GM19238 (cell line): ENCODE data around the gene ALDH1A3.

Source experiments
- DNase-seq: peaks from one replicate; pipeline ENCODE4 v3.0.0; 2011; ENCODE audit warnings: low spot score; ENCODE audit not compliant: insufficient read length

ALDH1A3 gene

DNA sequence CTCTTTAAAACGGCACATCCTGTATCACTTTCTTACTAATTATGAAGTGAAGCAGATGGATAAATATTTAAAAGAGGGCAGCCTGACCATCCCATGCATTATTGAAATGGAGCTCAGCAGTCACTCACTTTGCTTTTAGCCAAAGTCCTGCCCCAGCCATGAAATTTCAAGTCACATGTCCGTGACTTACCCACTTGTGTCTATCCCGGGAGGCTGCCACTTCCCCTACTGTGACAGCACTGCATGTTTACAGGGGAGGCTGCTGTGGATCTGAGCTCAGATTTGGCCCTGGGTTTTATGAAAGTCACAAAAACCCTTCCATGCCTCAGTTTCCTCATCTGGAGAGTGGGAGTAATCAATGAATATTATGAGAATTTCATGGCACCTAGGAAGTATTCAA, 21.7 kb downstream of the ALDH1A3 start:
- DNase-seq: no peak

GRCh38 chr15:100901702-100902435, 22.2 kb downstream of the ALDH1A3 start:
- DNase-seq: no peak

- no peak for DNase-seq
Measured at GRCh38 chr15:100902436-100903167, 23.0 kb downstream of the ALDH1A3 start.

DNA sequence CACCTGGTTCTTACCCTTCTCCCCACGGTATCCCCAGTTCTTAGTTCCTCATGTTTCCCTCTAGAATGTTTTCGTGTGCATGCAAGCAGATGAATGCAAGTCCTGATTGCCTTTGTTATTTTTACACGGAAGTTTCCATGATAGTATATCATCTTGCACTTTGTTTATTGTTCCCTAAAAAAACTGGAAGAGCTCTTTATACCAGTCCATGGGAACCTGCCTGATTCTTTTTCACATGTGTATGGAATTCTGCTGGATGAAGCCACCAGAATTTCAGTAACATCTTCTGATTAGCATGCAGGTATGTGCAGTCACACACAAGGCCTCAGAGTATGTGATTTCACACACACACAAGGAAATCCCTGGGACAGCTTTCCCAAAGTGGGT, 23.5 kb downstream of the ALDH1A3 start:
- no peak for DNase-seq

DNA sequence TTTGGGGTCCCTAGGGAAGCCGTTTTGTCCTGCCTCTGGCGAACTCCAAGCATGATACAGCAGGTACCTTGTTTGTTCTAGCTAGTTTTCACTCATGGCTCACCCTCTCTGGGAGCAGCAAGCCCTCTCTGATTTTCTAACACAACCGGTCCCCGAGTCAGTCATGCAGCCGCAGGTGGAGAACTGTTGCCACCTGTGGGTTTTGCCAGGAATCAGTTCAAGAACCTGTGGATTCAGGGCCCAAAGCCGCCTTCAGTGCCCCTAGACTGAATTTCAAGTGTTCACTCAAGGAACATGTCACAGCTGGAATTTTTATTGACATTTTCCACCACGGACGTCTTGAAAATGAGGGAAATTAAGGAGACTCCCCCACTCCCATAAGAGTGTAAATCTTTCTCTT, 26.2 kb downstream of the ALDH1A3 start:
- DNase-seq: no peak

GRCh38 chr15:100908466-100908865, 28.8 kb downstream of the ALDH1A3 start:
- no peak for DNase-seq

- no peak for DNase-seq
Measured at GRCh38 chr15:100909565-100909964, 29.9 kb downstream of the ALDH1A3 start.

GRCh38 chr15:100909989-100910955, 30.6 kb downstream of the ALDH1A3 start:
- no peak for DNase-seq

DNA sequence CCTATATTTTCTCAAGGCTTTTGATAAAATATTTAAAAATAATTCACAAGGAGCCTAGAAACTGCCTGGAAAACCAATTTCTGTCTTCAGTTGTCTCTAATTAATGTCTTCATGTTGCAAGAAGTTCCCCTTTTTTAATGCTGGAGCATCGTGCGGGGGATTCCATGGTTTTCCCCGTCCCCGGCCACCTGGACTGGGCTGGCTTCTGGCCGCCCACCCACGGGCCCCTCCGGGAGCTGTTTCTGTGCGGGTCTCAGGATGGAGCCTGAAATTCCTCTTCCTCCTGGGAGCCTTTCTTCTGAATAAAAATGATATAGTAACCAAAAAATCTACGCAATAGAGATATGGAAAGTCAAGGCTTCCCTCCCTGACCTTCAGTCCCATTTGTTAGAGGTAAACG, 31.5 kb downstream of the ALDH1A3 start:
- DNase-seq: no peak

GRCh38 chr15:100913961-100914360, 34.3 kb downstream of the ALDH1A3 start:
- DNase-seq: no peak

DNA sequence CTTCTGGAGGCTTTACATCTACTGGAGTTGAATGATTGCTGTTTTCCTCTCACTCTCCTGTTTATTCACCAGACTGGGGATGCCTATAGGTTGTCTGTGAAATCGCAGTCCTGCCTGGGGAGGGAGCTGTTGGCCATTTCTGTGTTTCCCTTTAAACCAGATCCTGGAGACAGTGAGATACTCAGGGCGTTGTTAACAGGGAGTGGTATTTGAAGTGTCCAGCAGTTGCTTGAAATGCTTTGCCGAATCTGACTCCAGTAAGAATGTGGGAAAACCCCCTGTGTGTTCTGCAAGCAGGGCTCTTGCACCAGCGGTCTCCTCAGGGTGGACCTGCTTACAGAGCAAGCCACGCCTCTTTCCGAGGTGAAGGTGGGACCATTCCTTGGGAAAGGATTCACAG, 35.2 kb downstream of the ALDH1A3 start:
- no peak for DNase-seq

DNA sequence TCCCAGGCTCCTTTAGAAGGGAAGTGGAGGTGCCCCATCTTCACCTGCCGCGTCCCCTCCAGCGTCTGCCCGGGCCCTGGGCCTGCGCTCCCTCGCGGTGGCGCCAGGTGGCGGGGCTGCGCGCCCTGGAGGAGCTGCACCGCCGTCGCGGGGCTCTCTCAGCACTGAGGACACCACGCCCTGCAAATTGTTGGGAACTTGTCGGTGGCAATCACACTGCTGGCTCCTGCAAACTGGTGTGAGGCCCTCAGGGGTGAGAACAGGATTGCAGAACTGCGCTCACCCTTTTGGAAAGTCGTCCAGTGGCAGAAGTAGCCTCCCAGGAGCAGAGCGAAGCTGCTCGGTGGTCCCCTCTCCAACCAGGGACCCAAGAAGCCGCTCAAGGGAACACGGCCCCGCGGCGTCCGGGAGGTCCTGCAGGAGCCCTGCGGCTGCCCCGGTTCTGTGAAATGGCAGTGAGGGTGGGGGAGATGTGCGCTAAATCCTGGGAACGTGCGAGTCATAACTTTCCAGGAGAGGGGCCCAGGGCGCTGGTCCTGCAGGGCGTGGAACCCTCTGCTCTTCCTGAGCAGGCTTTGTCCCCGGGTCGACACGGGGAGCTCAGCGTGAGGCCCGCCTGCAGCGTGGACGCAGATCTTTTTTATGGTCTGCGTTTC, 38.5 kb downstream of the ALDH1A3 start:
- DNase-seq: peak; percentile 88

DNA sequence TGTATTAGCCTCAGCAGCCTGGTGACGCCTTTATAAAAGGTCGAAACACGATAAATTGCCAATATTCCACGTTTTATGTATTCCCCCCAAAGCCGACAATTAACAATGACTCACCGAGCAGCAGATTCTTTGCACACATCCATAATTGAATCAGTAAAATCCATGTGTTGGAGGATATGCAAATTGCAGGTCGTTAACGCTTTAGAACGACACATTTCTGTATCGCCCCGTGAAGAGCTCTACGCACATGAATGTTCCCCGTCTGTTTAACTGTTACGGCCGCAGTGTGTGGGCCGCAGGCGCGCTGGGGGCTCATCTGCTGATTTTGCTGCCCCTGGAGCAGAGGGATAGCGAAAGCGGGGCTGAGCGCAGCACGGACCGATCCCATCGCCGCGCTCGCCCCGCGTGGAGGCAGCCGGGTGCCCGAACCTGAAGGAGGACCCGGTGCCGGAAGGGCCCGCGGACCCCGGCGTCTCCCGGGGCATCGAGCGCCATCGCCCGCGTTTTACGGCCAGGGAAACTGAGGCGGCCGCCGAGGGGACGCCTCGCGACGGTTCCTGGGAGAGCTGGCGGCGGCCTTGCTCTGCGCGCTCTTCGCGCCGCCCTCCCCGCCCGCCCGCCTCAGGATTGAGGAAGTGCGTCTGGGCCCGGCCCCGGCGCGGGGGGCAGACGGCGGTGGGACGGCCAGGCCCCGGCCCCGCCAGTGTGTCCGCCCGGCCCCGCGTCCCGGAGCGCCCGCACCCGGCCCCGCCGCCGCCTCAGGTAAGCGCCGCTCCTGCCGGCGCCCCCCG, 39.3 kb downstream of the ALDH1A3 start, which contains the start of gene LRRK1:
LRRK1 (plus strand) TSS at position 668 of the 791 bp plus-strand sequence. CDS start 5,276 bp downstream, outside the sequence.
- no peak for DNase-seq

DNA sequence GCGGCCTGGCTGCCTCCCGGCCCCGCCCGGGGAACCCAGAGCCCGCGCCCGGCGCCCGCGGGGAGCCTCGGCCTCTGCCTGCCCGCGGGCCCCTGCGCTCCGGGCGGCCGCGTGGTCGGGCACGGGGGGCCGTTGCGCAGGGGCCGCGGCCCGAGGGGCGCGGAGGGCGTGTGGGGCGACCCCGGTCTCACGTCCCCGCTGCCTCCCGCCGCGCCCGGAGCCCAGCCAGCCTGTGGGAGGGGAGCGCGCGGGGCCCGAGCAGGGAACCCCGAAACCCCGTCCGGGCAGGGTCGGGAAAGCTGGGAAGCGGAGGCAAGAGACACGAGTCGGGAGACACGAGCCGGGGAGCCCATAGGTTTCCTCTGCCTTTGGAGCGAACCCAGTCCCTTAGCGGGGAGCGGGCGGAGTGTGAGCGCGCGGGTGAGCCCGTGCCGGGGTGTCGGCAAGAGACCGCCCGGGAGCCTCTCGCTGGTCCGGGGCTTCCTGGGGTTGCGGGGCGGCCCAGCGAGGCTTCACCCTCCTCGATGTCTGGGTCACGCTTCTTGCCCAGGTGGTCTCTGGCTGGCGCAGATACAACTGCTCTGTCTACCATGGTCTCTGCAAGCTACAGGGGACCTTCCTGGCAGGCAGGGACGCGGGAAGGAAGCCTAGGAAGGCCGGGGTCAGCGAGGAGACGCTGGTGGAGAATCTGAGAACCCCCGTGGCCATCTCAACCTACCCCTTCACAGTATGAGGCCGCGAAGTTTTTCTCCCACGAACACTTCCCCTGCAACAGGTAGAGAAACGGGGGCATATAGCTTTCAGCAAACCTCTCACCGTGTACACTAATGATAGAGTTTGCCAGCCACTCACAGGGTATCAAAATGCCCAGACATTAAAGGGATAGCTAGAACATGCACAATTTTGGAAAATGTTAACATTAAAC, 40.1 kb downstream of the ALDH1A3 start:
- no peak for DNase-seq

DNA sequence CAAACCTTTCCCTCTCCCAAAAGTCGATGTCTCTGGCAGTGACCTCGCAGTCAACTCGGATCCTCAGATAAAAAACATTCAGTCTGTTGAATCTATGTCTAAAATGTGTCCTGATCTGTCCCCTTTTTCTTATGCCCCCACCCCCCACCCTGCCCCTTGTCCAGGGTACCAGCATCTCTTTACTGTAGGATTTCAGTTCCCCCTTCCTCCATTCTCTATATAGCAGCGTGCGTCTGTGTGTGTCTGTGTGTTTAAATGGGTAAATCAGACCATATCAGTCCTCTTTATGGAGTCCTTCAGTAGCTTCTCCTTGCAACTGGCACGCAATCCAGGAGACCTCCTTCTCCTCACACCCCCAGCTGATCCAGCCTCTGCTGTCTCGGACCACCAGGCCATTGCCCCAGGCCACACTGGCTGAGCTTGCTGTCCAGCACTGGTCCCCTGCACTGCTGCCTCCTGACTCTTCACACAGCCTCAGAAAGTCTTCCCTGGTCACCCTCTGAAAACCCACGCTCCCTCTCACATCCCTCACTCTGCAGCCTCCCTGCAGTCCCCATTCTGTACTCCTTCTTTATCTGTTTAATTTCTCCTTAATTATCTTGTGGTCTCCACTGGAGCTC, 41.0 kb downstream of the ALDH1A3 start:
- DNase-seq: no peak

DNA sequence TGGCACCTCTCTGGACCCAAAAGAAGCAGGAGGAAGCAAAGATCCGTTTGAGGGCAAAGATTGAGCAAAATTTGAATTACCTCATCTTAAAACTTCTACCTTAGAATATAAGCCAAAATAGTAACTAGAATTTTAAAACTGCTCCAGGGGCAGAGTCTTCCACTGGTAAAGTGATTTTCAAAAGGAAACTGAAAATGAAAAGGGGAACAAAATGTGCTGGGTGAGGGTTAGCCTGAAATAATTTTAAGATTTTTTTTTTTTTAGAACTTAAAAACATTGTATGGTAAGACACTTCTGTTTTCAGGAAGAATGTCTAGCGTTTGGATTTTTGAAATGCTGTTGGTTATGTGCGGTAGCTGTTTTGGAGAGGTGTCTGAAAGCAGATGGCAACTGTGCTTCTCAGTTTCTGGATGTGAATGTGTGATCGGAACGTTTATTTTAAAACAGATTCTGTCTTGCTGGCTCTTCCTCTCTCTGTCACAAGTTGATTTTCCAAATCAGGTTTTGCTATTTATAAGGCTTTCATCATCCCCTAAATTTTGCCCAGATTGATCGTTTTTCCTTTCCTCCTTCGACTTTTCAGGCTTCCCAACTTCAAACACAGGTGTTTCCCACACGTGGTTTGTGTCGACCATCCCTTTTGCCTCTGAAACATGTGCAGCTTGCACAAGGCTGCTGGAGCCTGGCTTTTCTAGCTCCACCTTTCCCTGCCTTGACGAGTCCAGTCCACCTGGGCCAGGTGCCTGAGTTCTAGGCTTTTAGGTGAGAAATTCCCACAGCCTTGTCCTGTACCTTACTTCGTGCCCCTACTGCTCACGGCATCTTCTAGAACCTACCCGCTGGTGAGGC, 42.8 kb downstream of the ALDH1A3 start:
- DNase-seq: no peak

- no peak for DNase-seq
Measured at GRCh38 chr15:100923076-100923475, 43.4 kb downstream of the ALDH1A3 start.

- DNase-seq: no peak
Measured at GRCh38 chr15:100923902-100924301, 44.3 kb downstream of the ALDH1A3 start.
